NCI-H128 (cell line): ENCODE measurements around the gene CD22.

Source experiments
- DNase-seq: peaks from one replicate; lab custom pipeline; 2025; ENCODE audit not compliant: unreplicated experiment; lab: John Stamatoyannopoulos, UW

Gene CD22

GRCh38 chr19:35313587-35313986, 15.4 kb upstream of the CD22 start:
- no peak for DNase-seq

GRCh38 chr19:35314031-35314430, 15.0 kb upstream of the CD22 start:
- no peak for DNase-seq

GRCh38 chr19:35314858-35315470, 14.0 kb upstream of the CD22 start:
- no peak for DNase-seq

GRCh38 chr19:35315883-35316282, 13.1 kb upstream of the CD22 start:
- DNase-seq: no peak

GRCh38 chr19:35316560-35316959, 12.4 kb upstream of the CD22 start:
- DNase-seq: no peak

- no peak for DNase-seq
Measured at GRCh38 chr19:35317464-35318043, 11.4 kb upstream of the CD22 start.

- DNase-seq: no peak
Measured at GRCh38 chr19:35318679-35319448, 10.1 kb upstream of the CD22 start.

- no peak for DNase-seq
Measured at GRCh38 chr19:35320065-35320713, 8.8 kb upstream of the CD22 start.

GRCh38 chr19:35321291-35321690, 7.7 kb upstream of the CD22 start:
- DNase-seq: no peak

GRCh38 chr19:35322014-35322413, 7.0 kb upstream of the CD22 start:
- no peak for DNase-seq

GRCh38 chr19:35327642-35328041, 1.3 kb upstream of the CD22 start:
- DNase-seq: no peak

GRCh38 chr19:35329323-35329722, 336 bp downstream of the CD22 start:
- DNase-seq: no peak

- DNase-seq: no peak
Measured at GRCh38 chr19:35330475-35330874, 1.5 kb downstream of the CD22 start.

- DNase-seq: no peak
Measured at GRCh38 chr19:35331551-35332214, 2.7 kb downstream of the CD22 start.

- DNase-seq: no peak
Measured at GRCh38 chr19:35332817-35333216, 3.8 kb downstream of the CD22 start.

GRCh38 chr19:35334144-35334753, 5.3 kb downstream of the CD22 start:
- no peak for DNase-seq

- DNase-seq: no peak
Measured at GRCh38 chr19:35336166-35336955, 7.4 kb downstream of the CD22 start.

GRCh38 chr19:35337097-35337983, 8.4 kb downstream of the CD22 start:
- DNase-seq: no peak

GRCh38 chr19:35337984-35338296, 9.0 kb downstream of the CD22 start:
- DNase-seq: no peak
